Liver (tissue), 9 donors: ENCODE data around the gene ANTXR2. TPM values are rescaled to one million over a fixed set of nuclear protein-coding genes. Genes with fewer than 3 reads are reported as not detected.

Experiments
- DNase-seq: peaks from one replicate; pipeline ENCODE4 v3.0.0-alpha.2; 2017; ENCODE audit warnings: low spot score
- H3K27ac ChIP-seq, 2 donors: one replicate each; pipeline ENCODE4 v1.7.0; 2013; ENCODE audit warnings: inconsistent platforms in 2 of 2, low read length in 2 of 2, control low read depth in 1 of 2, low read depth in 1 of 2, mild to moderate bottlenecking in 1 of 2
- H3K27me3 ChIP-seq, 4 donors: one replicate each; pipeline versions ENCODE4 v1.6.1 to v1.7.0; 2013; ENCODE audit warnings: low read length in 3 of 4, inconsistent platforms in 1 of 4, mild to moderate bottlenecking in 1 of 4, moderate library complexity in 1 of 4; ENCODE audit not compliant: control insufficient read depth in 4 of 4, insufficient read depth in 4 of 4
- H3K36me3 ChIP-seq, 4 donors: one replicate each; pipeline versions ENCODE4 v1.6.1 to v1.7.0; 2013; ENCODE audit warnings: low read length in 3 of 4, mild to moderate bottlenecking in 3 of 4, low read depth in 1 of 4, moderate library complexity in 1 of 4; ENCODE audit not compliant: control insufficient read depth in 4 of 4, insufficient read depth in 3 of 4
- H3K4me1 ChIP-seq, 4 donors: one replicate each; pipeline versions ENCODE4 v1.6.1 to v1.7.0; 2013; ENCODE audit warnings: low read length in 3 of 4, mild to moderate bottlenecking in 3 of 4, moderate library complexity in 1 of 4; ENCODE audit not compliant: control insufficient read depth in 4 of 4, insufficient read depth in 4 of 4
- H3K4me3 ChIP-seq, 3 donors: one replicate each; pipeline versions ENCODE4 v1.6.1 to v1.7.0; 2013; ENCODE audit warnings: low read length in 3 of 3, control low read depth in 1 of 3, low read depth in 1 of 3, mild to moderate bottlenecking in 1 of 3
- H3K9ac ChIP-seq, 2 donors: one replicate each; pipeline ENCODE4 v1.7.0; 2013; ENCODE audit warnings: low read length in 2 of 2, mild to moderate bottlenecking in 2 of 2, moderate library complexity in 2 of 2, control low read depth in 1 of 2, low read depth in 1 of 2
- H3K9me3 ChIP-seq, 4 donors: one replicate each; pipeline versions ENCODE4 v1.6.1 to v1.7.0; 2013; ENCODE audit warnings: low read length in 3 of 4; ENCODE audit not compliant: control insufficient read depth in 4 of 4
- EGR1 ChIP-seq, 2 donors: IDR thresholded peaks; 2 replicates each; pipeline ENCODE4 v1.6.1; 2016 to 2018; ENCODE audit warnings: antibody characterized with exemption in 2 of 2, low read depth in 2 of 2
- FOXA1 ChIP-seq: IDR thresholded peaks from 2 replicates; pipeline ENCODE4 v1.6.1; 2016; ENCODE audit warnings: antibody characterized with exemption
- FOXA2 ChIP-seq: IDR thresholded peaks from 2 replicates; pipeline ENCODE4 v1.6.1; 2016; ENCODE audit warnings: antibody characterized with exemption
- GABPA ChIP-seq, 2 donors: IDR thresholded peaks in 1 of 2; conservative IDR thresholded peaks in 1 of 2; 2 replicates each; pipeline ENCODE4 v1.6.1; 2016; ENCODE audit warnings: antibody characterized with exemption in 2 of 2, mild to moderate bottlenecking in 1 of 2, moderate library complexity in 1 of 2
- HNF4A ChIP-seq, 2 donors: conservative IDR thresholded peaks; 2 replicates each; pipeline ENCODE4 v1.6.1; 2016; ENCODE audit warnings: antibody characterized with exemption in 2 of 2, mild to moderate bottlenecking in 2 of 2
- HNF4G ChIP-seq: IDR thresholded peaks from 2 replicates; pipeline ENCODE4 v1.6.1; 2016; ENCODE audit warnings: antibody characterized with exemption
- JUND ChIP-seq, 2 donors: IDR thresholded peaks; 2 replicates each; pipeline ENCODE4 v1.6.1; 2016; ENCODE audit warnings: antibody characterized with exemption in 2 of 2
- NR2F2 ChIP-seq: IDR thresholded peaks from 2 replicates; pipeline ENCODE4 v1.6.1; 2016; ENCODE audit warnings: antibody characterized with exemption
- RAD21 ChIP-seq, 2 donors: IDR thresholded peaks; 2 replicates each; pipeline ENCODE4 v1.6.1; 2016; ENCODE audit warnings: antibody characterized with exemption in 2 of 2, mild to moderate bottlenecking in 2 of 2
- RXRA ChIP-seq, 2 donors: IDR thresholded peaks; 2 replicates each; pipeline ENCODE4 v1.6.1; 2017 to 2018; ENCODE audit warnings: antibody characterized with exemption in 2 of 2, mild to moderate bottlenecking in 1 of 2
- SP1 ChIP-seq: IDR thresholded peaks from 2 replicates; pipeline ENCODE4 v1.6.1; 2018; ENCODE audit warnings: antibody characterized with exemption, mild to moderate bottlenecking
- TAF1 ChIP-seq: conservative IDR thresholded peaks from 2 replicates; pipeline ENCODE4 v1.6.1; 2016; ENCODE audit warnings: antibody characterized with exemption, mild to moderate bottlenecking
- YY1 ChIP-seq: IDR thresholded peaks from 2 replicates; pipeline ENCODE4 v1.6.1; 2016; ENCODE audit warnings: antibody characterized with exemption, mild to moderate bottlenecking
- WGBS: extraction: QIAGEN DNeasy Blood & Tissue Kit; methylation state at CpG from one replicate; pipeline ENCODE4 v1.1.7; 2013; 5-methylcytosine and 5-hydroxymethylcytosine counted together
- polyA plus RNA-seq, 2 donors: library from polyadenylated mRNA; stranded (reverse) in 1 of 2; unstranded in 1 of 2; fragments of 200-250 nt in 1 of 2; fragments of >200 nt in 1 of 2; fragmentation: Nextera tagmentation in 1 of 2; extraction: Ambion mirVana in 1 of 2; gene quantifications; one replicate each; pipeline versions ENCODE4 v1.2.1 to v1.2.3, GENCODE V29; 2013 to 2015
- total RNA-seq, 2 donors: library from RNA; depleted of rRNA; stranded (reverse); fragments of >200 nt; gene quantifications; one replicate each; pipeline ENCODE4 v1.2.3, GENCODE V29; 2014
- TF ChIP-seq, protein P1 (sequence below): IDR thresholded peaks from 2 replicates; pipeline ENCODE4 v1.6.1; 2016; ENCODE audit warnings: antibody characterized with exemption, mild to moderate bottlenecking
- TF ChIP-seq, protein P2 (sequence below): IDR thresholded peaks from 2 replicates; pipeline ENCODE4 v1.6.1; 2016; ENCODE audit warnings: antibody characterized with exemption
- TF ChIP-seq, protein P3 (sequence below): IDR thresholded peaks from 2 replicates; pipeline ENCODE4 v1.6.1; 2016; ENCODE audit warnings: antibody characterized with exemption
- TF ChIP-seq, protein P4 (sequence below): fragments of 150-350 bp; IDR thresholded peaks from 2 replicates; pipeline ENCODE4 v1.5.1; 2017; ENCODE audit warnings: improper control_type of control experiment, low read depth, low read length; ENCODE audit not compliant: missing input control
- TF ChIP-seq, protein P5 (sequence below): IDR thresholded peaks from 2 replicates; pipeline ENCODE4 v1.6.1; 2016; ENCODE audit warnings: antibody characterized with exemption
- donor health status: healthy.
- donor health status: healthy.
- donor health status: healthy.
- donor health status: healthy.
- donor health status: healthy.

Gene ANTXR2
- total and polyA plus RNA-seq, 4 donors = 16.1 to 30.5 (median 21.3) TPM

DNA sequence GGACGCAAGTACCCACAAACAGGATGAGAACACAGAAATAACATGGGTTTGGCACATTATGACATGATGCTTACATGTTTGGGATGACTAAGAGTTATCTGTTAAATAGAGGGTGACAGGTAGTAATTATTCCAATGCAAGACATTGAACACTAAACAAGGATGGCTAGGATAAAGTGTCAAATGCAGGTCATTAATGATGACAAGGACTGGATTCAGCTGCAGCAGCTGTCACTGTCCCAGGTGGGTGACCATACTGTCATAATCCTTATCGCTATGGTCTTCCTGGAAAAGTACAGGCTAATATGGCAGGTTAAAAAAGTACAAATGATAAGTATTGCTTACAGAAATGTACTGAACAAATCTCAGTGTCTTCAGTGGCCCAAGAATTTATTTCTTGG is 123.9 kb downstream of the ANTXR2 start:
- Histone ChIP-seq H3K27me3 (no peaks in the 10 kb centered on the region), H3K36me3 (no peaks in the 10 kb centered on the region), H3K4me1 (no peaks in the 10 kb centered on the region), H3K27ac (no peak overlapping the region), H3K9me3 (no peaks in the 10 kb centered on the region), H3K4me3 (no peak overlapping the region), H3K9ac (no peak overlapping the region)
- WGBS = 95% methylated on average over 2 of the region's 2 CpGs
- DNase-seq = no peak
- no peak for TF ChIP-seq TAF1
- TF ChIP-seq SP1 = no peak
- TF ChIP-seq RXRA (IDR thresholded peaks at IDR 0.05) = no peak
- TF ChIP-seq HNF4A (conservative IDR thresholded peaks at IDR 0.05) = no peak
- TF ChIP-seq HNF4G = no peak
- no peak for TF ChIP-seq EGR1 (IDR thresholded peaks at IDR 0.05; ENCODE audit: low read depth in 2 of 2)
- no peak for TF ChIP-seq YY1
- TF ChIP-seq GABPA (IDR thresholded peaks at IDR 0.05 in 1 of 2, conservative IDR thresholded peaks at IDR 0.05 in 1 of 2) = no peak
- no peak for TF ChIP-seq FOXA2
- no peak for TF ChIP-seq JUND (IDR thresholded peaks at IDR 0.05)
- TF ChIP-seq, protein P1, sequence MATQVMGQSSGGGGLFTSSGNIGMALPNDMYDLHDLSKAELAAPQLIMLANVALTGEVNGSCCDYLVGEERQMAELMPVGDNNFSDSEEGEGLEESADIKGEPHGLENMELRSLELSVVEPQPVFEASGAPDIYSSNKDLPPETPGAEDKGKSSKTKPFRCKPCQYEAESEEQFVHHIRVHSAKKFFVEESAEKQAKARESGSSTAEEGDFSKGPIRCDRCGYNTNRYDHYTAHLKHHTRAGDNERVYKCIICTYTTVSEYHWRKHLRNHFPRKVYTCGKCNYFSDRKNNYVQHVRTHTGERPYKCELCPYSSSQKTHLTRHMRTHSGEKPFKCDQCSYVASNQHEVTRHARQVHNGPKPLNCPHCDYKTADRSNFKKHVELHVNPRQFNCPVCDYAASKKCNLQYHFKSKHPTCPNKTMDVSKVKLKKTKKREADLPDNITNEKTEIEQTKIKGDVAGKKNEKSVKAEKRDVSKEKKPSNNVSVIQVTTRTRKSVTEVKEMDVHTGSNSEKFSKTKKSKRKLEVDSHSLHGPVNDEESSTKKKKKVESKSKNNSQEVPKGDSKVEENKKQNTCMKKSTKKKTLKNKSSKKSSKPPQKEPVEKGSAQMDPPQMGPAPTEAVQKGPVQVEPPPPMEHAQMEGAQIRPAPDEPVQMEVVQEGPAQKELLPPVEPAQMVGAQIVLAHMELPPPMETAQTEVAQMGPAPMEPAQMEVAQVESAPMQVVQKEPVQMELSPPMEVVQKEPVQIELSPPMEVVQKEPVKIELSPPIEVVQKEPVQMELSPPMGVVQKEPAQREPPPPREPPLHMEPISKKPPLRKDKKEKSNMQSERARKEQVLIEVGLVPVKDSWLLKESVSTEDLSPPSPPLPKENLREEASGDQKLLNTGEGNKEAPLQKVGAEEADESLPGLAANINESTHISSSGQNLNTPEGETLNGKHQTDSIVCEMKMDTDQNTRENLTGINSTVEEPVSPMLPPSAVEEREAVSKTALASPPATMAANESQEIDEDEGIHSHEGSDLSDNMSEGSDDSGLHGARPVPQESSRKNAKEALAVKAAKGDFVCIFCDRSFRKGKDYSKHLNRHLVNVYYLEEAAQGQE = no peak
- TF ChIP-seq FOXA1 = no peak
- TF ChIP-seq, protein P2, sequence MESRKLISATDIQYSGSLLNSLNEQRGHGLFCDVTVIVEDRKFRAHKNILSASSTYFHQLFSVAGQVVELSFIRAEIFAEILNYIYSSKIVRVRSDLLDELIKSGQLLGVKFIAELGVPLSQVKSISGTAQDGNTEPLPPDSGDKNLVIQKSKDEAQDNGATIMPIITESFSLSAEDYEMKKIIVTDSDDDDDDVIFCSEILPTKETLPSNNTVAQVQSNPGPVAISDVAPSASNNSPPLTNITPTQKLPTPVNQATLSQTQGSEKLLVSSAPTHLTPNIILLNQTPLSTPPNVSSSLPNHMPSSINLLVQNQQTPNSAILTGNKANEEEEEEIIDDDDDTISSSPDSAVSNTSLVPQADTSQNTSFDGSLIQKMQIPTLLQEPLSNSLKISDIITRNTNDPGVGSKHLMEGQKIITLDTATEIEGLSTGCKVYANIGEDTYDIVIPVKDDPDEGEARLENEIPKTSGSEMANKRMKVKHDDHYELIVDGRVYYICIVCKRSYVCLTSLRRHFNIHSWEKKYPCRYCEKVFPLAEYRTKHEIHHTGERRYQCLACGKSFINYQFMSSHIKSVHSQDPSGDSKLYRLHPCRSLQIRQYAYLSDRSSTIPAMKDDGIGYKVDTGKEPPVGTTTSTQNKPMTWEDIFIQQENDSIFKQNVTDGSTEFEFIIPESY = no peak
- no peak for TF ChIP-seq RAD21 (IDR thresholded peaks at IDR 0.05)
- TF ChIP-seq, protein P3, sequence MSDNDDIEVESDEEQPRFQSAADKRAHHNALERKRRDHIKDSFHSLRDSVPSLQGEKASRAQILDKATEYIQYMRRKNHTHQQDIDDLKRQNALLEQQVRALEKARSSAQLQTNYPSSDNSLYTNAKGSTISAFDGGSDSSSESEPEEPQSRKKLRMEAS = no peak
- TF ChIP-seq, protein P4, sequence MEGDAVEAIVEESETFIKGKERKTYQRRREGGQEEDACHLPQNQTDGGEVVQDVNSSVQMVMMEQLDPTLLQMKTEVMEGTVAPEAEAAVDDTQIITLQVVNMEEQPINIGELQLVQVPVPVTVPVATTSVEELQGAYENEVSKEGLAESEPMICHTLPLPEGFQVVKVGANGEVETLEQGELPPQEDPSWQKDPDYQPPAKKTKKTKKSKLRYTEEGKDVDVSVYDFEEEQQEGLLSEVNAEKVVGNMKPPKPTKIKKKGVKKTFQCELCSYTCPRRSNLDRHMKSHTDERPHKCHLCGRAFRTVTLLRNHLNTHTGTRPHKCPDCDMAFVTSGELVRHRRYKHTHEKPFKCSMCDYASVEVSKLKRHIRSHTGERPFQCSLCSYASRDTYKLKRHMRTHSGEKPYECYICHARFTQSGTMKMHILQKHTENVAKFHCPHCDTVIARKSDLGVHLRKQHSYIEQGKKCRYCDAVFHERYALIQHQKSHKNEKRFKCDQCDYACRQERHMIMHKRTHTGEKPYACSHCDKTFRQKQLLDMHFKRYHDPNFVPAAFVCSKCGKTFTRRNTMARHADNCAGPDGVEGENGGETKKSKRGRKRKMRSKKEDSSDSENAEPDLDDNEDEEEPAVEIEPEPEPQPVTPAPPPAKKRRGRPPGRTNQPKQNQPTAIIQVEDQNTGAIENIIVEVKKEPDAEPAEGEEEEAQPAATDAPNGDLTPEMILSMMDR = no peak
- no peak for TF ChIP-seq NR2F2
- TF ChIP-seq, protein P5, sequence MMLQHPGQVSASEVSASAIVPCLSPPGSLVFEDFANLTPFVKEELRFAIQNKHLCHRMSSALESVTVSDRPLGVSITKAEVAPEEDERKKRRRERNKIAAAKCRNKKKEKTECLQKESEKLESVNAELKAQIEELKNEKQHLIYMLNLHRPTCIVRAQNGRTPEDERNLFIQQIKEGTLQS = no peak

DNA sequence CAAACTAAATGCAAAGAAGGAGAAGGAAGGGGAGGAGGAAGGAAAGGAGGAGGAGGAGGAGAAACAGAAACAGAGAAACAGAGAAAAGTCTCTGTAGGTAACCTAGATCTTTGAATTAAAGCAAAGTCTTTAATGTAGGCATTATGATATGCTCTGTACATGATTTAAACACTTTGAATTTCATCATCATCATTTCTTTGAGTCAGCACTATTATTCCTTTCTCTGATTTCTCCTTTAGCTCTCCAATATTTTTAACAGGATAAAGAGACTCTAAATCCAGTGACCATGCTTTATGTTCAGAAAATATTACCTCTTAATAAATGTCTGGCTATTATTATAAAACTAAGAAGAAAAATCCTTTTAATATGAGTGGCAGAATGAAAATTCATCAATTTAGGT is 124.3 kb downstream of the ANTXR2 start:
- no peak overlapping the region for H3K27ac ChIP-seq
- H3K9me3 ChIP-seq = no peaks in the 10 kb centered on the region
- H3K9ac ChIP-seq = no peak overlapping the region
- H3K27me3 ChIP-seq = no peaks in the 10 kb centered on the region
- H3K4me3 ChIP-seq = no peak overlapping the region
- H3K4me1 ChIP-seq = no peaks in the 10 kb centered on the region
- no peaks in the 10 kb centered on the region for H3K36me3 ChIP-seq
- no peak for DNase-seq
- no peak for TF ChIP-seq GABPA (IDR thresholded peaks at IDR 0.05 in 1 of 2, conservative IDR thresholded peaks at IDR 0.05 in 1 of 2)
- no peak for TF ChIP-seq RXRA (IDR thresholded peaks at IDR 0.05)
- TF ChIP-seq, protein P1 = no peak
- TF ChIP-seq RAD21 (IDR thresholded peaks at IDR 0.05) = no peak
- no peak for TF ChIP-seq SP1
- TF ChIP-seq TAF1 = no peak
- TF ChIP-seq HNF4G = no peak
- TF ChIP-seq, protein P4 = no peak
- no peak for TF ChIP-seq YY1
- TF ChIP-seq, protein P3 = no peak
